GM19455 (cell line): Measurements from ENCODE around the gene VGF.
"Not testable (repeated sequence)": the region's sequence is repeated elsewhere in the genome, so short reads cannot be mapped to it uniquely, and the experiment has no call there.

Experiments used
- ATAC-seq: cut with Tn5 transposase; IDR thresholded peaks from one replicate; pipeline ENCODE4 v1.9.1; 2021; ENCODE audit not compliant: unreplicated experiment

The VGF gene

GRCh38 chr7:101120315-101120714 is 45.1 kb downstream of the VGF start:
- ATAC-seq = no peak

- no peak for ATAC-seq
These were observed 45.5 kb downstream of the VGF start for GRCh38 chr7:101119876-101120275.

- no peak for ATAC-seq
These were observed 46.5 kb downstream of the VGF start for GRCh38 chr7:101118856-101119255.

GRCh38 chr7:101116898-101117297 is 48.5 kb downstream of the VGF start:
- no peak for ATAC-seq

GRCh38 chr7:101115215-101115614 is 50.2 kb downstream of the VGF start:
- ATAC-seq = no peak

GRCh38 chr7:101114492-101114891 is 50.9 kb downstream of the VGF start:
- no peak for ATAC-seq

- ATAC-seq = no peak
These were observed 51.5 kb downstream of the VGF start for GRCh38 chr7:101113836-101114235.

- not testable (repeated sequence) for ATAC-seq
These were observed 52.2 kb downstream of the VGF start for GRCh38 chr7:101113140-101113539.
